Endothelial cell of coronary artery (primary cell): ENCODE results near the gene XAGE1A. TPM values are rescaled to one million over a fixed set of nuclear protein-coding genes. Genes with fewer than 3 reads are reported as not detected.

Source experiments
- total RNA-seq: library from RNA; depleted of rRNA; stranded (reverse); fragments of >200 nt; gene quantifications from 2 replicates; pipeline ENCODE4 v1.2.3, GENCODE V29; 2014

XAGE1A gene, protein sequence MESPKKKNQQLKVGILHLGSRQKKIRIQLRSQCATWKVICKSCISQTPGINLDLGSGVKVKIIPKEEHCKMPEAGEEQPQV
- total RNA-seq: not detected in 2 replicates

GRCh38 chrX:52495545-52496418, at the start of gene XAGE1A:
TSS of gene XAGE1A (plus strand) at chrX:52495808. CDS start at chrX:52497362, 1,554 bp downstream.

DNA sequence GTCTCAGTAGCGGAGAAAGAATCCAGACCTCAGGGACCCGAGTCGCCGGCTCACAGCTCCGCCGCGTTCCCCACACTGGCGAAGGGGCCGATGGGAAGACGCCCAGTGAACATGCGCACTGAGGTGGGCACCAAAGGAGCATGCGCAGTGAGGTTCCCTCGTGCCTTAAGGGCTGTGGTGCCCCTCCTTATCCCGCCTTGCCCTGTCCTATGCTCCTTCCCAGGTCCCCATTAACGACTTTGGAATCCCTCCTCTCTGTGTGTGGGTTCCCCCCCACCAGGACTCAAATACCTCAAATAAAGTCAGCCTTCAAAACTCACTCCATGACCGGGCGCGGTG, 21.3 kb downstream of the XAGE1A start, which contains the start of gene XAGE1B:
Gene XAGE1B, minus strand, starts transcription at position 77 of the 339 bp plus-strand sequence. CDS start 1,536 bp downstream, outside the sequence.

Other genes with a start within 250 kb of the XAGE1A start
- gene XAGE2, start 126.8 kb upstream of the XAGE1A start, total RNA-seq: not detected in 2 replicates
- gene XAGE1B, start 21.3 kb downstream of the XAGE1A start, total RNA-seq: not detected in 2 replicates
- not detected in 2 replicates for gene SSX7, start 159.1 kb downstream of the XAGE1A start, total RNA-seq
- gene SSX2, start 211.4 kb downstream of the XAGE1A start, total RNA-seq: not detected in 2 replicates